GM12892 (cell line): ENCODE data around the gene TIGAR.

ENCODE experiments used
- POLR2A ChIP-seq: IDR thresholded peaks from 2 replicates; pipeline ENCODE4 v1.6.1; 2011; ENCODE audit warnings: low read depth, low read length, control low read depth
- POLR2AphosphoS5 ChIP-seq: IDR thresholded peaks from 2 replicates; pipeline ENCODE4 v1.6.1; 2011; ENCODE audit warnings: low read depth, low read length, control low read depth

GRCh38 chr12:4379405-4379804, 58.4 kb downstream of the TIGAR start, which contains the start of gene FGF23:
- TF ChIP-seq POLR2A: no peak
- no peak for TF ChIP-seq POLR2AphosphoS5
